Coronary artery (tissue), 2 donors: ENCODE measurements around the gene ZKSCAN7.
A peak's percentile ranks its signal among the peaks of the same experiment; 100 is the strongest.
"Not testable (repeated sequence)": the region's sequence is repeated elsewhere in the genome, so short reads cannot be mapped to it uniquely, and the experiment has no call there.

Source experiments
- DNase-seq: peaks from one replicate; pipeline ENCODE4 v3.0.0-alpha.2; 2017; ENCODE audit warnings: low spot score
- H3K27ac ChIP-seq, 2 donors: fragments of 200-600 bp; sonication (generic); one replicate each; pipeline ENCODE4 v1.5.1; 2016 to 2019
- H3K4me3 ChIP-seq: fragments of 200-600 bp; sonication (generic); 2 replicates; pipeline ENCODE4 v1.5.1; 2016; ENCODE audit warnings: mild to moderate bottlenecking, moderate library complexity
- TF ChIP-seq, protein P1 (sequence below): fragments of 200-600 bp; sonication (generic); IDR thresholded peaks from one replicate; pipeline ENCODE4 v1.5.1; 2019; ENCODE audit warnings: antibody characterized with exemption

The ZKSCAN7 gene

DNA sequence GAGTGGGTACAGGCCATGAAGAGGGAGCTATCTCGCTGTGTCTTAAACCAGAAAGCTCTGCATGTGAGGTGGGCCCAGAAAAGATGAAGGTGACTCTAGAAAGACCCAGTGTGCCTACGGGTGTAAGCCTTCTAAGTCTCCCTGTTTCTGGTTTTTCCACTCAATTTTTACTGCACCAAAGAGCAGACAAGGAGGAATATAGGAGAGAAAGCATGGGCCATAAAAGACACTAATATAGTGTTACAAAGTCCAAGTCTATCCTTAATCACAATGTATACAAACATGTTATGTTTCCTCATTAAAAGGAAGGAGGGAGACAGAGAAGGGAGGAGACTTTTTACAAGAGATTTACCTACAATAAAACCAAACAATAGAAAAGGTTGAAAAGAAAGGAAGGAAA is 24.1 kb upstream of the ZKSCAN7 start:
- Histone ChIP-seq H3K4me3 (no peak overlapping the region), H3K27ac (no peak overlapping the region)
- TF ChIP-seq, protein P1, sequence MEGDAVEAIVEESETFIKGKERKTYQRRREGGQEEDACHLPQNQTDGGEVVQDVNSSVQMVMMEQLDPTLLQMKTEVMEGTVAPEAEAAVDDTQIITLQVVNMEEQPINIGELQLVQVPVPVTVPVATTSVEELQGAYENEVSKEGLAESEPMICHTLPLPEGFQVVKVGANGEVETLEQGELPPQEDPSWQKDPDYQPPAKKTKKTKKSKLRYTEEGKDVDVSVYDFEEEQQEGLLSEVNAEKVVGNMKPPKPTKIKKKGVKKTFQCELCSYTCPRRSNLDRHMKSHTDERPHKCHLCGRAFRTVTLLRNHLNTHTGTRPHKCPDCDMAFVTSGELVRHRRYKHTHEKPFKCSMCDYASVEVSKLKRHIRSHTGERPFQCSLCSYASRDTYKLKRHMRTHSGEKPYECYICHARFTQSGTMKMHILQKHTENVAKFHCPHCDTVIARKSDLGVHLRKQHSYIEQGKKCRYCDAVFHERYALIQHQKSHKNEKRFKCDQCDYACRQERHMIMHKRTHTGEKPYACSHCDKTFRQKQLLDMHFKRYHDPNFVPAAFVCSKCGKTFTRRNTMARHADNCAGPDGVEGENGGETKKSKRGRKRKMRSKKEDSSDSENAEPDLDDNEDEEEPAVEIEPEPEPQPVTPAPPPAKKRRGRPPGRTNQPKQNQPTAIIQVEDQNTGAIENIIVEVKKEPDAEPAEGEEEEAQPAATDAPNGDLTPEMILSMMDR: no peak
- DNase-seq: no peak

DNA sequence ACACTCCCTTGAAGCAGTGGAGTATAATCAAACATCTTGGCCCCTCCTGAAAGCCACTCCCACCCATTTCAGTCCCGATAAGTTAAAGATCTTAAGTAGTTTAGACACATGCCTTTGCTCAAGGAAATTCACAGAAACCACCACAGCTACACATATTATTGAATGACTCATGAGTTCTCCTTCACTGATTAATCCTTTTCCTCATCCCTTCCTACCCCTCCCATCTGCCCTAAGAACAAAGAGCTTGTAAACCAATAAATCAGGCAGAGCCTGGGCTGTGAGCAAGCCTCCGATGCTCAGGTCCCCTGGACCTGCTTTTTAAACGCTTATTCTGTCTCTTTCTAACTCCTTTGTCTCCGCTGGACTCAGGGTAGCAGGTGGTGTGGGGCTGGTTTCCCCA is 20.3 kb upstream of the ZKSCAN7 start:
- H3K4me3 ChIP-seq, DNase-seq, H3K27ac ChIP-seq: not testable (repeated sequence)

DNA sequence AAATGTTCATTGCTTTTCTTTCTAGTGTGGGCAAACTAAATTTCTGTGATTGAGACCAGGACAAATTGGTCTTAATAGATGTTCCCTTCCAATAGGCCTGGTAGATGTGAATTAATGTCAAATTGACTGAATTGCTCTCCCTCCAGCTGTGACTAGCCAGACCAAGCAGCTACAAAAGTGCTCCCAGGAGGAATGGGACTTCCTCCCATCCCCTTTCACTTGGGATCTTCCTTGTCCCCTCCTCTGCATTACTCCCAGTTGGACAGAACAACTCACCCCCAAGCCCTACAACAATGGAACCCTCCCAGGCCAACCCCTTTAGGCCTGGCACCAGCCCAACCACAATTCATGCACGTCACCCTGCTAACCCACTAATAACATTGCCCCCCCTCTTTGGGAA is 19.6 kb upstream of the ZKSCAN7 start:
- no peak for DNase-seq
- Histone ChIP-seq H3K27ac (no peak overlapping the region), H3K4me3 (no peak overlapping the region)
- TF ChIP-seq, protein P1: no peak

DNA sequence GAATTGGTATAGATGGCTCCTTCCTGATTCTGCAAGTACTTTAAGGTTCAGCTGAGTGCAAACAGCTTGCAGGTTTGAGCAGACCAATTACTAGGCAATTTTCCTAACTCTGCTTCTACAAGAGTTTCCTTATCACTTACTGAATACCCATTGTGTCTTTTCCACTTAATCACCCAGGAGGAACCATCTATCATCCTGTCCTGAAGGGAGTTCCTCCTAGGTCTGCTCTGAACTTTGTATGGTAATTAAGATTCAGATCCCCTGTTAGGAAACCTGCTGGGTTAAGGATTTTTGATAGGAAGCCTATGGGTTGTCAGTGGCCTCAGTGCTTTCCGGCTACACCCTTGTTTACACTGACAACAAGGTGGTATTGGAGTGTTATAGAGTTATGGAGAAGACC is 10.2 kb upstream of the ZKSCAN7 start:
- not testable (repeated sequence) for H3K27ac ChIP-seq, H3K4me3 ChIP-seq, DNase-seq

DNA sequence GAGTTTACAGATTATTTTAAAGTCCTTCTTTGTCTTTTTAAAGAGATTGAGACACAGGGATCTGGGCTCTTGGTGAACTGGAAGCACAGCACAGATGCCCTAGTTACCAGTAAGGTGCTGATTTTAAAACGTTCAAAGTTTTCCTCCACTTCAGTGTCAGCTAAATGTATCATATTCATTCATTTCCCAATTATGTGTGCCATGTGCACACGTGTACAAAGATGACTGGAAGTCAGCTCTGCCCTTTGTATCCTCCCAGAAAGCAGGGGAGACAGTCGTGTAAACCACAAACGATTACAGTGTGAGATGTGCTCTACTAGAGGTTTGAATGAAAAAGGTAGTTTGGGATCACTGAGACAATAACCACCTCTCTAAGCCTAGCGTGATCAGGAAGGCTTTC is 730 bp downstream of the ZKSCAN7 start:
- TF ChIP-seq, protein P1: no peak

DNA sequence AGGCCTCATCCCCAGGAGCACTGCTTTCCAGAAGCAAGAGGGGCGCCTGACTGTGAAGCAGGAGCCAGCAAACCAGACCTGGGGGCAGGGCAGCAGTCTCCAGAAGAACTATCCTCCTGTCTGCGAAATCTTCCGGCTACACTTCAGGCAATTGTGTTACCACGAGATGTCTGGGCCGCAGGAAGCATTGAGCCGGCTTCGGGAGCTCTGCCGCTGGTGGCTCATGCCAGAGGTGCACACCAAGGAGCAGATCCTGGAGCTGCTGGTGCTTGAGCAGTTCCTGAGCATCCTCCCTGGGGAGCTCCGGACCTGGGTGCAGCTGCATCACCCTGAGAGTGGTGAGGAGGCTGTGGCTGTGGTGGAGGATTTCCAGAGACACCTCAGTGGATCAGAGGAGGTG is 2.1 kb downstream of the ZKSCAN7 start:
- TF ChIP-seq, protein P1: no peak
- Histone ChIP-seq H3K27ac (no peak overlapping the region), H3K4me3 (no peak overlapping the region)
- no peak for DNase-seq

More for the DNA sequence above, 730 bp downstream of the ZKSCAN7 start:
- Histone ChIP-seq H3K27ac (no peak overlapping the region), H3K4me3 (peak overlapping the region; percentile 78)
- DNase-seq: no peak

DNA sequence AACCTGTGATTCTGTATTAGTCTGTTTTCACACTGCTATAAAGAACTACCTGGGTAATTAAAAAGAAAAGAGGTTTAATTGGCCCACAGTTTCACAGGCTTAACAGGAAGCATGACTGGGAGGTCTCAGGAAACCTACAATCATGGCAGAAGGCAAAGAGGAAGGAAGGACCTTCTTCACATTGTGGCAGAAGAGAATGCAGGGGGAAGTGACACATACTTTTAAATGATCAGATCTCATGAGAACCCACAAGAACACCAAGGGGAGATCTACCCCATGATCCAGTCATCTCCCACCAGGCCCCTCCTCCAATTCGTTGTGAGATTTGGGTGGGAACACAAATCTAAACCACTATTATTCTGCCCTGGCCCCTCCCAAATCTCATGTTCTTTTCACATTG is 6.1 kb downstream of the ZKSCAN7 start:
- Histone ChIP-seq H3K4me3 (no peak overlapping the region), H3K27ac (no peak overlapping the region)
- no peak for DNase-seq
- TF ChIP-seq, protein P1: no peak

DNA sequence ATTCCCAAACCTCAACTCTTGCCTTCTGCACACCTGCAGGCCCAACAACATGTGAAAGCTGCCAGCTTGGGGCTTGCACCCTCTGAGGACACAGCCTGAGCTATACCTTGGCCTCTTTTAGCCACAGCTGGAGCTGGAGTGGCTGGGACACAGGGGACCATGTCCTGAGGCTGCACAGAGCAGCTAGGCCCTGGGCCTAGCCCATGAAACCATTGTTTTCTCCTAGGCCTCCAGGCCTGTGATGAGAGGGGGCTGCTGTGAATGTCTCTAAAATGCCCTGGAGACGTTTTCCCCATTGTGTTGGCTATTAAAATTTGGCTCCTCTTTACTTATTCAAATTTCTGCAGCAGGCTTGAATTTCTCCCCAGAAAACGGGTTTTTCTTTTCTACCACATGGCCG is 7.2 kb downstream of the ZKSCAN7 start:
- TF ChIP-seq, protein P1: no peak
- DNase-seq: no peak
- Histone ChIP-seq H3K27ac (no peak overlapping the region), H3K4me3 (no peak overlapping the region)
